Measurements from ENCODE around the gene INPP4B.

DNA sequence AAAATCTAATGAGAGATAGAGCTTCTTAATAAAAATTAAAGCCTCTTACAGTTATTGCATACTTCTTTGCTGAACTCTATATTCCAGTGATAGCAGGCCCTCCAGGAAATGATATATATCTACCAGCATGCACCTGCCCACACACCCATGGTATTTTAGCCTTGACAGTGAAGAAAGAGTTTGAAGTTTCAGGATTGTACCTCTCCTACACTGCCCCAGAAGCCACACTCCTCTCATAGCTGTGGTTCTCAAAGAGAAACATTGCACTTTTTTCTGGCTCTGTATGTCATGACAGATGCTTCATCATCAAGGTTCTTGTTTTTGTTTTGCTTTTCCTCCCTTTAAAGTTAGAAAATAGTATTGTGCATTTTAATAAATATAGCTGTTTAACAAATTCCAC lies 34.0 kb downstream of the INPP4B start:
- TF ChIP-seq, protein P1, sequence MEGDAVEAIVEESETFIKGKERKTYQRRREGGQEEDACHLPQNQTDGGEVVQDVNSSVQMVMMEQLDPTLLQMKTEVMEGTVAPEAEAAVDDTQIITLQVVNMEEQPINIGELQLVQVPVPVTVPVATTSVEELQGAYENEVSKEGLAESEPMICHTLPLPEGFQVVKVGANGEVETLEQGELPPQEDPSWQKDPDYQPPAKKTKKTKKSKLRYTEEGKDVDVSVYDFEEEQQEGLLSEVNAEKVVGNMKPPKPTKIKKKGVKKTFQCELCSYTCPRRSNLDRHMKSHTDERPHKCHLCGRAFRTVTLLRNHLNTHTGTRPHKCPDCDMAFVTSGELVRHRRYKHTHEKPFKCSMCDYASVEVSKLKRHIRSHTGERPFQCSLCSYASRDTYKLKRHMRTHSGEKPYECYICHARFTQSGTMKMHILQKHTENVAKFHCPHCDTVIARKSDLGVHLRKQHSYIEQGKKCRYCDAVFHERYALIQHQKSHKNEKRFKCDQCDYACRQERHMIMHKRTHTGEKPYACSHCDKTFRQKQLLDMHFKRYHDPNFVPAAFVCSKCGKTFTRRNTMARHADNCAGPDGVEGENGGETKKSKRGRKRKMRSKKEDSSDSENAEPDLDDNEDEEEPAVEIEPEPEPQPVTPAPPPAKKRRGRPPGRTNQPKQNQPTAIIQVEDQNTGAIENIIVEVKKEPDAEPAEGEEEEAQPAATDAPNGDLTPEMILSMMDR (IDR thresholded peaks at IDR 0.05), result no peak
- TF ChIP-seq POLR2AphosphoS5 (IDR thresholded peaks at IDR 0.05) (no peak), POLR2A (IDR thresholded peaks at IDR 0.05) (no peak), EP300 (IDR thresholded peaks at IDR 0.05) (no peak)
